GM13977 (cell line): ENCODE results near the gene CENPP.

Source experiments
- DNase-seq: peaks from one replicate; pipeline ENCODE4 v3.0.0; 2012; ENCODE audit warnings: low spot score
- CTCF ChIP-seq: IDR thresholded peaks from 2 replicates; pipeline ENCODE4 v1.5.1; 2012; ENCODE audit warnings: mild to moderate bottlenecking, control low read depth; ENCODE audit not compliant: insufficient read depth; ENCODE audit errors: extremely low read depth, missing control alignments
- in situ Hi-C: fragments of 300-500 bp; cut with MboI; formaldehyde crosslinking; loops from one replicate; pipeline ENCODE4 v1.12.0; 2022; ENCODE audit warnings: low sequenced_read_pairs, low pct_unique_long_range_greater_than_20kb, mixed read lengths, inconsistent platforms; ENCODE audit not compliant: unreplicated experiment

The CENPP gene

GRCh38 chr9:92325269-92325990 lies at the start of gene CENPP, which contains the start of gene NOL8:
CENPP (plus strand) TSS chr9:92325953.
NOL8 (minus strand) TSS chr9:92325350; CDS start chr9:92324161, 1,189 bp downstream.
- in situ Hi-C loops: loop anchor here (25.0 kb wide), 1 partner anchor 112 kb away; no protein-coding TSS in a partner anchor

GRCh38 chr9:92276331-92277032 lies 49.3 kb upstream of the CENPP start:
- no peak for TF ChIP-seq CTCF
- in situ Hi-C loops: no loop called here
- no peak for DNase-seq

More at GRCh38 chr9:92325269-92325990, at the start of gene CENPP, which contains the start of gene NOL8:
- peak; percentile 88 for DNase-seq
- TF ChIP-seq CTCF: no peak

DNA sequence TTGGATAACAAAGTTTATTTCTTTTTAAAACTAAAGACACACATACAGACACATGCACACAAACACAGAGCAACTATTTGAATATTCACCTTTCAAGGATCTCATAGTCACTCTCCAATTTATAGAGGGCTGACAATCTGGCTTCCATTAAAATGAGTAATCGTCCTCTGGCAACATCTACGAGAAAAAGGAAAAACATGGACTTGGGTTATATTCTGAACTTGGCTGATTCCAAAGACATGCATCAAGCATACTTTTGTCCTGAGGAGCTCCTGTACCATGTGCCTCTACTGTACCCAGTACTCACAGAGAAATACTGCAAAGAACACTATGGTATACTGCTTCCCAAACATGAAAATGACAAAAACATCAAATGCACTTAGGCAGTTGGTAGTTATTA lies 47.6 kb upstream of the CENPP start:
- TF ChIP-seq CTCF: no peak

GRCh38 chr9:92279302-92279701 lies 46.5 kb upstream of the CENPP start:
- TF ChIP-seq CTCF: no peak
- DNase-seq: no peak
- in situ Hi-C loops: no loop called here

More for the DNA sequence above, 47.6 kb upstream of the CENPP start:
- in situ Hi-C loops: no loop called here
- no peak for DNase-seq

GRCh38 chr9:92289708-92290390 lies 35.9 kb upstream of the CENPP start:
- in situ Hi-C loops: no loop called here
- DNase-seq: no peak
- TF ChIP-seq CTCF: no peak

GRCh38 chr9:92290785-92291429 lies 34.8 kb upstream of the CENPP start:
- in situ Hi-C loops: no loop called here
- DNase-seq: no peak
- no peak for TF ChIP-seq CTCF
